Neural progenitor cell (in vitro differentiated cells): ENCODE data around the gene IL4I1. TPM values are rescaled to one million over a fixed set of nuclear protein-coding genes. Genes with fewer than 3 reads are reported as not detected.

Source experiments
- DNase-seq: peaks from one replicate; pipeline ENCODE4 v3.0.0-alpha.2; 2016; ENCODE audit warnings: low spot score
- H2AFZ ChIP-seq: fragments of 200-600 bp; sonication (generic); replicated peaks from 2 replicates; pipeline ENCODE4 v1.6.1; 2016; ENCODE audit warnings: antibody characterized with exemption
- H3F3A ChIP-seq: fragments of 200-600 bp; sonication (generic); 2 replicates; pipeline ENCODE4 v1.6.1; 2016; ENCODE audit warnings: antibody characterized with exemption, low read depth
- H3K27ac ChIP-seq: fragments of 200-600 bp; sonication (generic); 2 replicates; pipeline ENCODE4 v1.5.1; 2016; ENCODE audit warnings: mild to moderate bottlenecking
- H3K27me3 ChIP-seq: fragments of 200-600 bp; sonication (generic); 2 replicates; pipeline ENCODE4 v1.6.1; 2016; ENCODE audit warnings: mild to moderate bottlenecking, moderate library complexity
- H3K36me3 ChIP-seq: fragments of 200-600 bp; sonication (generic); 2 replicates; pipeline ENCODE4 v1.5.1; 2016
- H3K4me1 ChIP-seq: fragments of 200-600 bp; sonication (generic); 2 replicates; pipeline ENCODE4 v1.6.1; 2016; ENCODE audit warnings: mixed run types
- H3K4me2 ChIP-seq: fragments of 200-600 bp; sonication (generic); 2 replicates; pipeline ENCODE4 v1.6.1; 2016
- H3K4me3 ChIP-seq: fragments of 200-600 bp; sonication (generic); 2 replicates; pipeline ENCODE4 v1.5.1; 2016
- H3K79me2 ChIP-seq: fragments of 200-600 bp; sonication (generic); 2 replicates; pipeline ENCODE4 v1.6.1; 2016; ENCODE audit warnings: low read depth
- H3K9ac ChIP-seq: fragments of 200-600 bp; sonication (generic); 2 replicates; pipeline ENCODE4 v1.6.1; 2016
- H3K9me3 ChIP-seq: fragments of 200-600 bp; sonication (generic); 2 replicates; pipeline ENCODE4 v1.5.1; 2016; ENCODE audit warnings: low read depth
- H4K20me1 ChIP-seq: fragments of 200-600 bp; sonication (generic); 2 replicates; pipeline ENCODE4 v1.6.1; 2016; ENCODE audit warnings: low read depth
- H3K27ac Mint-ChIP-seq: 3 replicates; pipeline ENCODE4 v1.8.0; 2021; ENCODE audit warnings: mixed read lengths
- H3K27me3 Mint-ChIP-seq: 2 replicates; pipeline ENCODE4 v1.8.0; 2022; ENCODE audit warnings: low read depth, mild to moderate bottlenecking, inconsistent platforms, moderate library complexity, mixed read lengths; ENCODE audit not compliant: insufficient read depth
- H3K36me3 Mint-ChIP-seq: 3 replicates; pipeline ENCODE4 v1.8.0; 2021; ENCODE audit warnings: mixed read lengths
- H3K4me1 Mint-ChIP-seq: 3 replicates; pipeline ENCODE4 v1.8.0; 2021; ENCODE audit warnings: mixed read lengths
- H3K4me3 Mint-ChIP-seq: 3 replicates; pipeline ENCODE4 v1.8.0; 2021; ENCODE audit warnings: mild to moderate bottlenecking, moderate library complexity, mixed read lengths
- H3K9me3 Mint-ChIP-seq: 3 replicates; pipeline ENCODE4 v1.8.0; 2020; ENCODE audit warnings: mixed read lengths
- CTCF ChIP-seq: fragments of 200-600 bp; sonication (generic); IDR thresholded peaks from 2 replicates; pipeline ENCODE4 v1.5.1; 2017; ENCODE audit warnings: antibody characterized with exemption, mild to moderate bottlenecking
- EZH2 ChIP-seq: fragments of 200-600 bp; sonication (generic); IDR thresholded peaks from 2 replicates; pipeline ENCODE4 v1.6.1; 2017; ENCODE audit warnings: antibody characterized with exemption, mild to moderate bottlenecking, moderate library complexity
- EZH2phosphoT487 ChIP-seq: fragments of 200-600 bp; sonication (generic); IDR thresholded peaks from 2 replicates; pipeline ENCODE4 v1.6.1; 2017; ENCODE audit warnings: antibody characterized with exemption
- total RNA-seq: library from RNA; depleted of rRNA; stranded (reverse); fragments of >200 nt; gene quantifications from 2 replicates; pipeline ENCODE4 v1.2.3, GENCODE V29; 2015; ENCODE audit warnings: low replicate concordance

IL4I1 gene
- total RNA-seq, 1 donor from 2014 or later: not detected

DNA sequence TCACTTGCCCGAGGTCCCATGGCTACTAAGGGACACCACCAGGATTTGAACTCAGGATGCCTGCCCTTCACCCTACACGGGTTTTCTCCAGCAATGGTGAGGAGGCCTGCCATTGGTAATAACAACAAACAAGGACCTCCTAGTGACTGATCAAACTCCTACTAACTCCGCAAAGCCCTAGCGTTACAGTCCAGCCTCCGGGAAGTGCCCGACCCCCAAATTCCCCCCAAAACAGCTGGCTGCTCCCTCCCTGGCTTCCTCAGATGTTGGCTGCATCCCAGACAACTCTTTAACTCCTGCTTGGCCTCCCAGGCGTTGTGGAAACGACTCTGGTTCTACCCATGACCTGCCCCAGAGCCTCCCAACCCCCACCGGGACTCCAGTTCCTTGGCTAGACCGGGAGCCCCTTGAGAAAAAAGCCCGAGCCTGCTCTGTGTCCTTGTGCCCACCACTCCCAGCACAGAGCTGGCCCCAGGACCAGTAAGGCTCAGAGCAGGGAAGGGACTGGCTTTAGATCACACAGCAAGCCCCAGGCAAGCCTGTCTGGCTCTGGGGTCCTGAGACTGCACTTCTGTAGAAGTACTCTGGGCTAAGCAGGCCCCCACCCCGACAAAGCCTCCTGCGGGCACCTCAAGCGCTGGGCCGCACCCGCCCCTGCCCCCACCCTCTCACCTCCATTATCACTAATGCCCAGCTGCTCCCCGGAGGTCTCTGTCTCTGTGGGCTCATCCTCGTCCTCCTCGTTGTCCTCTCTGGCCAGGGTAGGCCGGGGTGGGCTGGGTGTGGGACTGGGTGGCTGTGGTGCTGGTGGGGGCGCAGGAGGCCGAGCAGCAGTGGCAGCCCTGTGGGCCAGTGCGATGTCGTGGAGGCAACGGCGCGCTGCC lies 24.2 kb downstream of the IL4I1 start:
- Histone ChIP-seq H2AFZ (no peak overlapping the region), H3K4me1 (peaks cover 17% of the 10 kb centered on the region), H3K9ac (no peak overlapping the region), H3K27me3 (no peaks in the 10 kb centered on the region), H3F3A (peaks cover 32% of the 10 kb centered on the region), H4K20me1 (no peaks in the 10 kb centered on the region), H3K4me2 (no peak overlapping the region), H3K27ac (no peak overlapping the region), H3K9me3 (no peaks in the 10 kb centered on the region), H3K4me3 (no peak overlapping the region), H3K79me2 (peaks cover 23% of the 10 kb centered on the region), H3K36me3 (no peaks in the 10 kb centered on the region)
- TF ChIP-seq EZH2phosphoT487: no peak
- TF ChIP-seq EZH2: no peak
- TF ChIP-seq CTCF: no peak
- peaks cover 6% of the 10 kb centered on the region for H3K27me3 Mint-ChIP-seq
- DNase-seq: no peak
- peaks cover 2% of the 10 kb centered on the region for H3K36me3 Mint-ChIP-seq
- peak overlapping the region; percentile 67 for H3K4me3 Mint-ChIP-seq
- H3K9me3 Mint-ChIP-seq: no peaks in the 10 kb centered on the region
- H3K4me1 Mint-ChIP-seq: peaks cover 25% of the 10 kb centered on the region
- peak overlapping the region; percentile 59 for H3K27ac Mint-ChIP-seq

DNA sequence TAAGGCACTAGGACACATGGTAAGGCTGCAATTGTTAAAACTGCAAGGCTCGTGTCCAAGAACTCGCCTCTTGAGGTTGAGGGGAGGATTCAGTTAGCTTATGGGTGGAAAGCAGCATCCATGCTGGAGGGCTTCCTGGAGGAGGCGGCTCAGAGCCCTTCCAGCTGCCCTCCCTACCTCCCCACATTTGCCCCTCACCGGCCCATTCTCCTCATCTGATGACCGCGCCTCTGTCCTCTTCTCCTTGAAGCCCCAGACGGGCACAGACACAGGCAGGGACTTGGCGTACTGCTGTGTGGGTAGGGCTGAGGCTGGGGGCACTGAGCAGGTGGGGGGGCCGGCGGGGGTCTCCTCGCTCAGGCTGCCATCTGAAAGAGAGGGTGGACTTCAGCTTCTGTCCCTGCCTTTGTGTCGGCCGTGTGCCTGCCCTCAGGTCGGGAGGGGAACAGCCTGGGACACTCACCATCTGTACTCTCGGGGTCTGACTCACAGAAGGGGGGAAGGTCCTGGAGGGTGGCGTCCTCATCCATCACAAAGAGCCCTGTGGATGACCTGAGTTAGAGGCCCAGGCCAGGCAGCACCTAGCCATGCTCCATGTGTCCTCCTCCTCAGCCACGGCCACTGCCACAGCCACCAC lies 25.2 kb downstream of the IL4I1 start:
- H3K4me3 Mint-ChIP-seq: peak overlapping the region; percentile 67
- Histone ChIP-seq H3K79me2 (peaks cover 26% of the 10 kb centered on the region), H3K4me1 (peaks cover 17% of the 10 kb centered on the region), H3K9ac (no peak overlapping the region), H3K36me3 (no peaks in the 10 kb centered on the region), H2AFZ (no peak overlapping the region), H3K27ac (no peak overlapping the region), H3K27me3 (no peaks in the 10 kb centered on the region), H3K4me2 (no peak overlapping the region), H3K9me3 (no peaks in the 10 kb centered on the region), H4K20me1 (no peaks in the 10 kb centered on the region), H3F3A (peaks cover 41% of the 10 kb centered on the region), H3K4me3 (no peak overlapping the region)
- peaks cover 9% of the 10 kb centered on the region for H3K27me3 Mint-ChIP-seq
- peaks cover 32% of the 10 kb centered on the region for H3K4me1 Mint-ChIP-seq
- H3K27ac Mint-ChIP-seq: no peak overlapping the region
- TF ChIP-seq EZH2 (no peak), EZH2phosphoT487 (no peak), CTCF (no peak)
- peaks cover 2% of the 10 kb centered on the region for H3K36me3 Mint-ChIP-seq
- H3K9me3 Mint-ChIP-seq: no peaks in the 10 kb centered on the region
- DNase-seq: no peak

DNA sequence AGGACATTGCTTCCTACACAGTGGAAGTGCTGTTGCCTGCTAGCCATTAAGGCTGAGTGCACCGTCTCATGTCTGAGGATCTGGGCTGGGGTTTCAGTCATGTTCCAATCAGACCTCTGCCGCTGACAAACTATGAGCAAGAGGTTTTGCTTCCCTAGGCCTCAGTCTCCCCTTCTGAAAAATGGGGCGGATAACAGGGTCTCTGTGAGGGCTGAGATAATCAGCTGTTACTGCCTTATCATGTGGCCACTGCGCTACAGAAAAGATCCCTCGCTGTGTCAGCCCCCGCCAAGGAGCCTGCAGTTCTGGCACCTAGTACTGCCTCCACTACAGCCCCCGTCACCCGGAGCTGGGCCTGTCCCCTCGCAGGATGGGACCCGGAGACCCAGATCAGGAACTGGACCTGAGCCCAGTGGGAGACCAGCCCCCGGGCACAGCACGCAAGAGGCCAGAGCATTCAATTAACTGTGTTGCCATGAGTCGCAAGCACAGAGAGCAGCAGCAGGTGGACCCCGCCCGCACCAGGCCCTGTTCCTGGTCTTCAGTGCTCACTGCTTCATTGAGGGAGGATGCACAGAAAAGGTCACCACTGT lies 26.3 kb downstream of the IL4I1 start:
- H3K36me3 Mint-ChIP-seq: peaks cover 4% of the 10 kb centered on the region
- H3K9ac ChIP-seq: no peak overlapping the region
- peak overlapping the region; percentile 79 for H3K27ac ChIP-seq
- no peak for TF ChIP-seq EZH2
- no peak for TF ChIP-seq CTCF
- TF ChIP-seq EZH2phosphoT487: no peak
- peaks cover 47% of the 10 kb centered on the region for H3F3A ChIP-seq
- peak overlapping the region; percentile 77 for H3K4me2 ChIP-seq
- H3K9me3 Mint-ChIP-seq: no peaks in the 10 kb centered on the region
- peak overlapping the region; percentile 50 for H3K4me3 ChIP-seq
- no peaks in the 10 kb centered on the region for H3K36me3 ChIP-seq
- H3K27me3 ChIP-seq: no peaks in the 10 kb centered on the region
- no peak overlapping the region for H3K4me3 Mint-ChIP-seq
- no peak for DNase-seq
- peaks cover under 1% of the 10 kb centered on the region for H4K20me1 ChIP-seq
- peaks cover 9% of the 10 kb centered on the region for H3K27me3 Mint-ChIP-seq
- H3K4me1 ChIP-seq: peaks cover 17% of the 10 kb centered on the region
- H3K9me3 ChIP-seq: no peaks in the 10 kb centered on the region
- peaks cover 41% of the 10 kb centered on the region for H3K4me1 Mint-ChIP-seq
- H3K79me2 ChIP-seq: peaks cover 31% of the 10 kb centered on the region
- no peak overlapping the region for H2AFZ ChIP-seq
- H3K27ac Mint-ChIP-seq: peak overlapping the region; percentile 93
